ENCODE data around the gene CDC16.
A peak's percentile ranks its signal among the peaks of the same experiment; 100 is the strongest.
"Not testable (repeated sequence)": the region's sequence is repeated elsewhere in the genome, so short reads cannot be mapped to it uniquely, and the experiment has no call there.

Gene CDC16

DNA sequence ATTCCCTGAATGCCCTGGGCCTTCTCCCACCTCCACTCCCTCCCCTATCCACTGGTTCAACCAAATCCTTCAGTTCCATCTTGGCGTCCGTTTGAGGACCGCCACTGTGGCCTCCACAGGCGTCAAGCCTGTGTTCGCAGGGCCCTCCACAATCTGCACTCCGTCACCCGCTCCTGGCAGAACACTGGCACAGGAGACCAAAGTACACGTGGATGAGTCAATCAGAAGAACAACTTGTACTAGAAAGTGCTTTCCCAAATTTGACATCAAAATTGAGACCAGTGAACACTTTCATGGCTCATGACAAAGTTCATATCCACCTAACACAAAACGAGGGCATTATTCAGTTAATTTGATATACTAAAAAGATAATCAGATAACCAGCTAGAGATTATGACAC, 6.5 kb upstream of the CDC16 start:
- DNase-seq (ENCODE audit: low spot score), result no peak

DNA sequence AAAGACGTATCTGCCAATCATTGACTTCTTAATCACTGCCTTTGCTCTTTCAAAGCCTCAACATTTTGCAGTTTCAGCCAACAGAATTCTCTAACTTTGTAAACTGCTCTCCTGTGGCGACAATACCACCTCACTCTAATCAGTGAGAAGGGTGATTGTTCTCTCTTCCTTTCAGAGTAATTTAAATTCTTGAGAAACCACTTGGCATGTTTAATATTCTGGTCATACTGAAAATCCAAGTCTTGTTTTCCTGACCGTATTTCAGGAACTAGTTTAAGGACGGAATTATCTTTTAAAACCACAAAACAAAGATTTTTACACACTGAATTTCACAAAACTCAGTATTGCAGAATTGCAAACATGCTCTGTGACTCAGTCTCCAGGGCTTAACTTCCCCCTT, 5.2 kb upstream of the CDC16 start:
- DNase-seq (ENCODE audit: low spot score), result no peak

DNA sequence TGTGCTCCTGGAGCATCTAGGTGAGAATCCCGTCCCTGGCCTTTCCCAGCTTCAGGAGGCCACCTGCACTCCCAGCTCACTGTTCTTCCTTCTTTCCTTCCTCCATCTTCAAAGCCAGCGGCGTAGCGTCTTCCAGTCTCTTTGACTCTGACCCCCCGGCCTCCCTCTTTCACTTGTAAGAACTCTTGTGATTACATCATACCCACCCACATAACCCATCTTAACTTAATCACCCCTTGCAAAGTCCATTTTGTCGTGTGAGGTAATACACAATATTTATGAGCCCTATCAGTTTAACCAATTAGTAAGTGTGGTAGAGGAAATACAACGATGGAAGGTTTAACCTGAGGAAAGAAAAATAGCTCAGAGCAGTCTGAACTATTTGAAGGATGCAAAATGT, 4.6 kb upstream of the CDC16 start:
- no peak for DNase-seq (ENCODE audit: low spot score)

- DNase-seq (ENCODE audit: low spot score), result no peak
Observed at GRCh38 chr13:114230575-114230974, 4.1 kb upstream of the CDC16 start.

- DNase-seq (ENCODE audit: low spot score), result no peak
Observed at GRCh38 chr13:114231886-114232285, 2.8 kb upstream of the CDC16 start.

GRCh38 chr13:114234266-114234644, 442 bp upstream of the CDC16 start:
- DNase-seq (ENCODE audit: low spot score), result no peak

DNA sequence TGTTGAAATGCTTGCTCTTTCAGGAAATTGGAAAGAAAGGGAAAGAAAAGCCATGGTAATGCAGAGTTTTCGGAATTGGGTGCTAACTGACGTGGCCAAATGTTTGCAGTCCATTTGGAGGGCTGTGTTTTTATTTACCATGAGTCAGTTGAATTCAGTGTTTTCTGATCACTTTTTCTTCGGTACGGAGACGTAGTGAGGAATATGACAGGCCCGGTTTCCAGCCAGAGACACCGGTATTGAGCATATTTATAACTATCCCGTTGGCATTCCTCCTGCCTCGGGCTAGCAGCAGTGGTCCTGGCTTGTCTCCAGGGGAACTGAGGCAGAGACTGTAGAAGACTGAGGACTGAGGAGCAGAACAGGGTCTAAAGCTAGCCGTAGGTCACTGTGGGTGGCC, 1.0 kb downstream of the CDC16 start:
- peak; percentile 24 for DNase-seq (ENCODE audit: low spot score)

- no peak for DNase-seq (ENCODE audit: low spot score)
Observed at GRCh38 chr13:114236227-114236626, 1.5 kb downstream of the CDC16 start.

DNA sequence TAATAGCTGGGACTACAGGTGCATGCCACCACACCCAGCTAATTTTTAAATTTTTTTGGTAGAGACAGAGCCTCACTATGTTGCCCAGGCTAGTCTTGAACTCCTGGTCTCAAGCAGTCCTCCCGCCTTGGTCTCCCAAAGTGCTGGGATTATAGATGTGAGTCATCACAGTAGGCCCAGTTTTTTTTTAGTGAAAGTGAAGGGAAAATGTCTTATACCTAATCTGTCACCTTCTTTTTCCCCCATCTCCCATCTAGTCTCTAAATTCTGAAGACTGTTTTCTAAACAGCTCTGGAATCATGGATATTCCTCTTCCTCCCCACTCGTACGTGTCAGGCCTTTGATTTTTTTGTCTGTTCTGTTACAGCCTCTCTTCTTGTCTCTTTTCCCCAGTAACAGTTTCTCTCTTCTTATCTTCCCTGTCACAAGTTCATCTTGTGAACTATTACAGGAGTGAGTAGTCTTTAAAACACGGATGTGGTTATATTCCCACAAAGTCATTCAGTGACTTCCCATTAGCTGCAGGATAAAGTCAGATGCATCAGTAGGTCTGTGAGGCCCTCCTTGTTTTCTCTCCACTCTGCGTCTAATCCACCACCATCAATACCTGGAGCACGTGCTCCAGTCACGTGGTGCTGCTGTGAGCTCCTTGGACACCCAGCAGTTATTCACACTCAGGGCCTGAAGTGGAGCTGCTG, 2.9 kb downstream of the CDC16 start:
- DNase-seq (ENCODE audit: low spot score), result no peak

DNA sequence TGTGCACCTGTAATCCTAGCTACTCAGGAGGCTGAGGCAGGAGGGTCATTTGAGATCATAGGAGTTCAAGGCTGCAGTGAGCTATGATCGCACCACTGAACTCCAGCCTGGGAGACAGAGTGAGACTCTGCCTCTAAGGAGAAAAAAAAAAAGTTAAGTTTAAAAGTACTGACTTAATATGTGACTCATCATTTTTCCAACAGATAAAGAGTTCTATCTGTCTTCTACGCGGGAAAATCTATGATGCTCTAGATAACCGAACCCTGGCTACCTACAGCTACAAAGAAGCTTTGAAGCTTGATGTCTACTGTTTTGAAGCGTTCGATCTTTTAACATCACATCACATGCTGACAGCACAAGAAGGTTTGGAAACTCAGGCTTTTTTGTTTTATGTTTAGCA, 7.2 kb downstream of the CDC16 start:
- no peak for DNase-seq (ENCODE audit: low spot score)

GRCh38 chr13:114243971-114244370, 9.3 kb downstream of the CDC16 start:
- no peak for DNase-seq (ENCODE audit: low spot score)

- no peak for DNase-seq (ENCODE audit: low spot score)
Observed at GRCh38 chr13:114244637-114245036, 9.9 kb downstream of the CDC16 start.

DNA sequence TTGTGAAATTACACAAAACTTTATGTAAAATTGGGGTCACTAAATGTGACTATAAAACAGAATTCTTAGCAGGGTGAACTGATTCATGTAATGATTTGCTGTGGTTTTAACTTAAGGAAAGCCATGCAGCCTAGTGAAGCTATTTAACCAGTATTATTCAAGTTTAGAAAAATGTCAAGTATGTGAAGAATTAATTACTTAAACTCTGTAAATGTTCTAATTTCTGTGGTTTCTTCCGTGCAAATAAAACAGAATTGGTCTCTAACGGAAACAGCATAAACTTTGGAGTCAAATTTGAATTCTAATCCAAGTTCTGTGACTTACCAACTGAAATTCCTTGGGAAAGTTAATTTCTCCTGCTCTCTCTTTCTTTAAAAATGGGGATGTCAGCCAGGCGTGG, 13.3 kb downstream of the CDC16 start:
- no peak for DNase-seq (ENCODE audit: low spot score)

GRCh38 chr13:114249077-114249476, 14.4 kb downstream of the CDC16 start:
- DNase-seq (ENCODE audit: low spot score), result no peak

GRCh38 chr13:114251639-114252440, 17.1 kb downstream of the CDC16 start:
- not testable (repeated sequence) for DNase-seq (ENCODE audit: low spot score)

DNA sequence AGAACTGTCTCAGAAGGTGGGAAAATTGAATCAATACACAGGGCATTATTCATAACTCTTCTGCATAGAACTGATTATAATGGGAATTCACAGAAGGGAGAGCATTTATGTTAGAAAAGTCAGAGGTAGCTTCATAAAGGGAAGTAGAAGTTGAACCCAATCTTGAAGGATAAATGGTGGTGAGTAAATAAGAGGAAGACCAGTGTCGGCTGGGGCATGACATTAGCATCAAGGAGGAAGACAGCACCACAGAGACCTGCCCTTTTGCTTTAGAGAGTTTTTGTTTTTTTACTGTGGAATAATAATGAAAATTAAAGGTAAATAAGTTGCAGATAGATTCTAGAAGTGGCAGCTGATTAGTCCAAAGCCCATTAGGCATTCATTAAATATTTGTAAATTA, 21.9 kb downstream of the CDC16 start:
- DNase-seq (ENCODE audit: low spot score), result no peak

DNA sequence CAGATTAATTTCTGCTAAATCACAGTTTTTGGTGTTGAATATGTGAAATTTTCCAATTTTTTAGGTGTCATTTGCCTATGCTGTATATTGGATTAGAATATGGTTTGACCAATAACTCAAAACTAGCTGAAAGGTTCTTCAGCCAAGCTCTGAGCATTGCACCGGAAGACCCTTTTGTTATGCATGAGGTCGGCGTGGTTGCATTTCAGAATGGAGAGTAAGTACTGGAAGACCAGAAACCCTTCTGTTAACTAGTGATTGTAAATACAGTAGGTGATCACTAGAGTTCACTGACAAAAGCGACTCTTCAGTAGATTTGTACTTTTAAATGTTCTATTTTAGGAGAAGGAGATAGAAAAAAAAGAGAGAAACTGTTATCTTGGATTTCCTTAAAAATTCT, 22.3 kb downstream of the CDC16 start:
- DNase-seq (ENCODE audit: low spot score), result no peak

- DNase-seq (ENCODE audit: low spot score), result no peak
Observed at GRCh38 chr13:114258589-114258988, 23.9 kb downstream of the CDC16 start.

DNA sequence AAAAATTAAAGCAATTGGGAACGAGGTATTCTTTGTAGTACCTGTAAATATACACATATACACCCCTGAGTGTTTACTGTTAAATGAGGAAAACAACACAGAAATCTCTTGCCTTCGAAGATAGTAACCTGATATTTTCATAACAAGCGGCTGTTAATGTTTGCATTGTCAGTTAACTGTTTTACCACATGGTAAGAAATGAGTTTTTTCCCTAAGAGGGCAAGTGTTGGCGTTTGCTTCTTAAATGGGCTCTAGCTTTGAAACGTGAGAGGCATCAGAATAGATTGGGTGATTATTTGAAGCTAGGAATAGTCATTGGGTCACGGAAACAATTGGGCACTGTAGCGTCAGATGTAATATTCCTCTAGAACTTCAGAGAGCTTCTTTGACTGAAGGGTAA, 24.7 kb downstream of the CDC16 start:
- no peak for DNase-seq (ENCODE audit: low spot score)

GRCh38 chr13:114259974-114260373, 25.3 kb downstream of the CDC16 start:
- no peak for DNase-seq (ENCODE audit: low spot score)

- DNase-seq (ENCODE audit: low spot score), result no peak
Observed at GRCh38 chr13:114260814-114261213, 26.1 kb downstream of the CDC16 start.

- DNase-seq (ENCODE audit: low spot score), result no peak
Observed at GRCh38 chr13:114261328-114261965, 26.8 kb downstream of the CDC16 start.

- no peak for DNase-seq (ENCODE audit: low spot score)
Observed at GRCh38 chr13:114263578-114263977, 28.9 kb downstream of the CDC16 start.

Data from hematopoietic multipotent progenitor cell treated with erythropoietin and hydrocortisone succinate and interleukin-3 and kit ligand, for 17 days (in vitro differentiated cells).